Subcutaneous adipose tissue (tissue), 4 donors: ENCODE data around the gene HOTAIR. TPM values are rescaled to one million over a fixed set of nuclear protein-coding genes. Genes with fewer than 3 reads are reported as not detected.

ENCODE experiments used
- CTCF ChIP-seq: fragments of 450-650 bp; IDR thresholded peaks from one replicate; pipeline ENCODE4 v1.5.1; 2016; ENCODE audit warnings: low read depth, mild to moderate bottlenecking, control low read depth, antibody characterized with exemption, moderate library complexity
- total RNA-seq, 4 donors: library from RNA; depleted of rRNA; stranded (reverse); fragments of >200 nt; gene quantifications; one replicate each; pipeline ENCODE4 v1.1.0, GENCODE V29; 2016

Gene HOTAIR
- total RNA-seq, 4 donors from 2014 or later: 0.34 to 3.4 (median 0.61) TPM

- TF ChIP-seq CTCF: no peak
Observed at GRCh38 chr12:53977596-53978445, 3.1 kb upstream of the HOTAIR start.

- TF ChIP-seq CTCF: no peak
Observed at GRCh38 chr12:53976823-53977595, 2.3 kb upstream of the HOTAIR start.

- no peak for TF ChIP-seq CTCF
Observed at GRCh38 chr12:53976172-53976822, 1.5 kb upstream of the HOTAIR start.

- TF ChIP-seq CTCF: no peak
Observed at GRCh38 chr12:53975479-53976152, 862 bp upstream of the HOTAIR start.

GRCh38 chr12:53975064-53975471 is 314 bp upstream of the HOTAIR start:
- TF ChIP-seq CTCF: no peak

GRCh38 chr12:53973236-53974042 is 1.3 kb downstream of the HOTAIR start:
- no peak for TF ChIP-seq CTCF
